ENCODE data around the gene VMAC. TPM values are rescaled to one million over a fixed set of nuclear protein-coding genes. Genes with fewer than 3 reads are reported as not detected.

VMAC gene
- total and polyA plus RNA-seq, 9 of the 15 experiments (the other 6 are each of a cell fraction or from before 2014, with no cell fraction given) = 0.03 to 3.4 (median 1.1) TPM

DNA sequence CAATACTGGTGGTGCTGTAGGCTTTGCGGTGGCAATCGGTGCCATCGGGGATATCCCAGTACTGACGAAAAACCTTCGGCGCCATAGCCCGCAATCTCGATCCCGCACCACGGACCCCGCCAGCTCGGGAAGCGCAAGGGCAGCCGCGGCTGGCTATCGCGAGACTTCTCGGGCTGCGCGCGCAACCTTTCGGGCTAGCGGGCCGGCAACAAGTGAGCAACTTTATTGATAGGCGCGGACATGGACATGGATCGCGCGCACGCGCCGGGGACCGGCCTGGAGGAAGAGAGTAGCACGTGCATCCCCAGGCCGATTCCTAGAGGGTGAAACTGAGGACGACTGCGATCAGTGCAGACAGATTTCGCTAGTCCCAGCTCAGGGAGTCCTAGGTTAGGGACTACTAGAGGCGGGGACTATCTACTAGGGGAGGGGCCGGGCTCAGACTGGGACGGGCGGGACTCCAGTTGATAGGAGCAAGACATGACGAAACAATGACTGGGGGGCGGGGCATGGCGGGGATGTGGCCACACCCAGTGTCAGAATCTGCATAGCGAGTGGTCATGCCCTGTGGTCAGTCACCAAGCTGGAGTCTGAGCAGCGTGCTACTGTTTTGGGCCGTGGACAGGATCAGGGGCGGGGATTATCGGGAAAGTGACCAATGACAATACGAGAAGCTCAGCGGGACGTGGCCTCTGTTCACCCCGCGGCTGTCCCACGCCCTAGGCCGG, 884 bp upstream of the VMAC start, which contains the start of gene NDUFA11 (continued):
- TF ChIP-seq ZNF445 (CRISPR knock-in tag; IDR thresholded peaks at IDR 0.05; ENCODE audit: low read depth) (no peak), OTX1 (CRISPR knock-in tag; IDR thresholded peaks at IDR 0.05) (peak; percentile 80), HDAC3 (IDR thresholded peaks at IDR 0.05; ENCODE audit: borderline replicate concordance, partially characterized antibody) (no peak), ZFP1 (CRISPR knock-in tag; IDR thresholded peaks at IDR 0.05) (no peak), TCF7 (IDR thresholded peaks at IDR 0.05; ENCODE audit: borderline replicate concordance) (0 out of 2 replicates have a peak, but pooled peaks have one; percentile 21), ARID1B (IDR thresholded peaks at IDR 0.05) (peak; percentile 41; the same call in 1 of the 2 replicates), ZKSCAN1 (IDR thresholded peaks at IDR 0.05; ENCODE audit: low read depth, low read length) (peak; percentile 97), KAT8 (IDR thresholded peaks at IDR 0.05; ENCODE audit: low read depth) (no peak), ZNF507 (tag; conservative IDR thresholded peaks at IDR 0.05) (no peak), ZNF384 (IDR thresholded peaks at IDR 0.05; ENCODE audit: low read depth, low read length) (peak; percentile 82), LARP7 (IDR thresholded peaks at IDR 0.05) (no peak), GABPB2 (CRISPR knock-in tag; conservative IDR thresholded peaks at IDR 0.05) (no peak), ZNF79 (CRISPR knock-in tag; IDR thresholded peaks at IDR 0.05; ENCODE audit: low read depth) (no peak), SREBF2 (CRISPR knock-in tag; IDR thresholded peaks at IDR 0.05) (no peak; the same call in 1 of the 2 replicates), SAFB2 (IDR thresholded peaks at IDR 0.05; ENCODE audit: borderline replicate concordance, low read depth, low read length, severe bottlenecking) (no peak), ZNF212 (CRISPR knock-in tag; IDR thresholded peaks at IDR 0.05) (no peak), PCBP2 (IDR thresholded peaks at IDR 0.05; ENCODE audit: low read depth, low read length, poor library complexity, severe bottlenecking) (no peak), ZNF699 (CRISPR knock-in tag; IDR thresholded peaks at IDR 0.05; ENCODE audit: insufficient replicate concordance) (no peak), CHCHD3 (CRISPR knock-in tag; IDR thresholded peaks at IDR 0.05) (no peak)
- TF ChIP-seq, protein P1, sequence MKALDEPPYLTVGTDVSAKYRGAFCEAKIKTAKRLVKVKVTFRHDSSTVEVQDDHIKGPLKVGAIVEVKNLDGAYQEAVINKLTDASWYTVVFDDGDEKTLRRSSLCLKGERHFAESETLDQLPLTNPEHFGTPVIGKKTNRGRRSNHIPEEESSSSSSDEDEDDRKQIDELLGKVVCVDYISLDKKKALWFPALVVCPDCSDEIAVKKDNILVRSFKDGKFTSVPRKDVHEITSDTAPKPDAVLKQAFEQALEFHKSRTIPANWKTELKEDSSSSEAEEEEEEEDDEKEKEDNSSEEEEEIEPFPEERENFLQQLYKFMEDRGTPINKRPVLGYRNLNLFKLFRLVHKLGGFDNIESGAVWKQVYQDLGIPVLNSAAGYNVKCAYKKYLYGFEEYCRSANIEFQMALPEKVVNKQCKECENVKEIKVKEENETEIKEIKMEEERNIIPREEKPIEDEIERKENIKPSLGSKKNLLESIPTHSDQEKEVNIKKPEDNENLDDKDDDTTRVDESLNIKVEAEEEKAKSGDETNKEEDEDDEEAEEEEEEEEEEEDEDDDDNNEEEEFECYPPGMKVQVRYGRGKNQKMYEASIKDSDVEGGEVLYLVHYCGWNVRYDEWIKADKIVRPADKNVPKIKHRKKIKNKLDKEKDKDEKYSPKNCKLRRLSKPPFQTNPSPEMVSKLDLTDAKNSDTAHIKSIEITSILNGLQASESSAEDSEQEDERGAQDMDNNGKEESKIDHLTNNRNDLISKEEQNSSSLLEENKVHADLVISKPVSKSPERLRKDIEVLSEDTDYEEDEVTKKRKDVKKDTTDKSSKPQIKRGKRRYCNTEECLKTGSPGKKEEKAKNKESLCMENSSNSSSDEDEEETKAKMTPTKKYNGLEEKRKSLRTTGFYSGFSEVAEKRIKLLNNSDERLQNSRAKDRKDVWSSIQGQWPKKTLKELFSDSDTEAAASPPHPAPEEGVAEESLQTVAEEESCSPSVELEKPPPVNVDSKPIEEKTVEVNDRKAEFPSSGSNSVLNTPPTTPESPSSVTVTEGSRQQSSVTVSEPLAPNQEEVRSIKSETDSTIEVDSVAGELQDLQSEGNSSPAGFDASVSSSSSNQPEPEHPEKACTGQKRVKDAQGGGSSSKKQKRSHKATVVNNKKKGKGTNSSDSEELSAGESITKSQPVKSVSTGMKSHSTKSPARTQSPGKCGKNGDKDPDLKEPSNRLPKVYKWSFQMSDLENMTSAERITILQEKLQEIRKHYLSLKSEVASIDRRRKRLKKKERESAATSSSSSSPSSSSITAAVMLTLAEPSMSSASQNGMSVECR (CRISPR knock-in tag; IDR thresholded peaks at IDR 0.05) = peak; percentile 77
- TF ChIP-seq, protein P2, sequence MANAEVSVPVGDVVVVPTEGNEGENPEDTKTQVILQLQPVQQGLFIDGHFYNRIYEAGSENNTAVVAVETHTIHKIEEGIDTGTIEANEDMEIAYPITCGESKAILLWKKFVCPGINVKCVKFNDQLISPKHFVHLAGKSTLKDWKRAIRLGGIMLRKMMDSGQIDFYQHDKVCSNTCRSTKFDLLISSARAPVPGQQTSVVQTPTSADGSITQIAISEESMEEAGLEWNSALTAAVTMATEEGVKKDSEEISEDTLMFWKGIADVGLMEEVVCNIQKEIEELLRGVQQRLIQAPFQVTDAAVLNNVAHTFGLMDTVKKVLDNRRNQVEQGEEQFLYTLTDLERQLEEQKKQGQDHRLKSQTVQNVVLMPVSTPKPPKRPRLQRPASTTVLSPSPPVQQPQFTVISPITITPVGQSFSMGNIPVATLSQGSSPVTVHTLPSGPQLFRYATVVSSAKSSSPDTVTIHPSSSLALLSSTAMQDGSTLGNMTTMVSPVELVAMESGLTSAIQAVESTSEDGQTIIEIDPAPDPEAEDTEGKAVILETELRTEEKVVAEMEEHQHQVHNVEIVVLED (CRISPR knock-in tag; IDR thresholded peaks at IDR 0.05) = no peak
- TF ChIP-seq, protein P3, sequence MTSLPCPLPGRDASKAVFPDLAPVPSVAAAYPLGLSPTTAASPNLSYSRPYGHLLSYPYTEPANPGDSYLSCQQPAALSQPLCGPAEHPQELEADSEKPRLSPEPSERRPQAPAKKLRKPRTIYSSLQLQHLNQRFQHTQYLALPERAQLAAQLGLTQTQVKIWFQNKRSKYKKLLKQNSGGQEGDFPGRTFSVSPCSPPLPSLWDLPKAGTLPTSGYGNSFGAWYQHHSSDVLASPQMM (CRISPR knock-in tag; IDR thresholded peaks at IDR 0.05) = no peak
- TF ChIP-seq, protein P4, sequence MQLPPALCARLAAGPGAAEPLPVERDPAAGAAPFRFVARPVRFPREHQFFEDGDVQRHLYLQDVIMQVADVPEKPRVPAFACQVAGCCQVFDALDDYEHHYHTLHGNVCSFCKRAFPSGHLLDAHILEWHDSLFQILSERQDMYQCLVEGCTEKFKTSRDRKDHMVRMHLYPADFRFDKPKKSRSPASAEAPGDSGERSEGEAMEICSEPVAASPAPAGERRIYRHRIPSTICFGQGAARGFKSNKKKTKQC (CRISPR knock-in tag; IDR thresholded peaks at IDR 0.05) = no peak
